K562 (cell line): ENCODE data around the gene TMEM179. TPM values are rescaled to one million over a fixed set of nuclear protein-coding genes. Genes with fewer than 3 reads are reported as not detected.

ENCODE experiments used
- ATAC-seq: fragments of 200-7000 bp; cut with Tn5 transposase; 3 replicates; pipeline ENCODE4 v1.9.1; 2020; ENCODE audit warnings: moderate library complexity
- BruUV-seq: library from RNA; stranded (reverse); fragments of 400-500 nt; replicated peaks from 2 replicates; lab custom pipeline; 2021; lab: Mats Ljungman, UMichigan
- CTCF ChIA-PET: fragments of 300-600 bp; formaldehyde crosslinking; extraction: SDS; loops from one replicate; lab custom pipeline; 2021; ENCODE audit warnings: low intra/inter-chr PET ratio; lab: Yijun Ruan, JAX
- POLR2A ChIA-PET: fragments of 300-600, 350-650 bp; sonication (Branson Sonifier 250); formaldehyde crosslinking; extraction: SDS; loops from one replicate; lab custom pipeline; 2021; ENCODE audit warnings: antibody characterized with exemption, inconsistent platforms; lab: Yijun Ruan, JAX
- DNase-seq, 4 experiments: peaks; one replicate each; pipeline versions ENCODE4 v3.0.0 to v3.0.0-alpha.2; 2011 to 2018; ENCODE audit warnings: low spot score in 3 of 4, mixed read lengths in 3 of 4; ENCODE audit errors: extremely low read depth in 1 of 4
- FAIRE-seq: peaks from 2 replicates; lab custom pipeline; 2011; peaks lifted over from hg19 to GRCh38; lab: Jason Lieb, UNC
- H2AFZ ChIP-seq: 2 replicates; pipeline ENCODE4 v1.6.0; 2011; ENCODE audit warnings: low read depth, low read length, control low read depth, inconsistent platforms
- H3K27ac ChIP-seq: fragments of 200-600 bp; 3 replicates; pipeline ENCODE4 v1.8.0; 2011; ENCODE audit warnings: low read depth, mild to moderate bottlenecking, control low read depth, inconsistent platforms, low read length, moderate library complexity, mixed read lengths; ENCODE audit errors: extremely low read depth
- H3K27me3 ChIP-seq, 2 experiments: fragments of 300-600 bp in 1 of 2; 2 replicates in 1 of 2; 3 replicates in 1 of 2; pipeline versions ENCODE4 v1.6.0 to v1.8.0; 2011; ENCODE audit warnings: inconsistent platforms in 2 of 2, low read length in 2 of 2, mild to moderate bottlenecking in 1 of 2, mixed read lengths in 1 of 2, moderate library complexity in 1 of 2; ENCODE audit not compliant: control insufficient read depth in 2 of 2, insufficient read depth in 2 of 2
- H3K36me3 ChIP-seq: fragments of 300-600 bp; 3 replicates; pipeline ENCODE4 v1.8.0; 2011; ENCODE audit warnings: mild to moderate bottlenecking, low read length, inconsistent platforms; ENCODE audit not compliant: control insufficient read depth, insufficient read depth
- H3K4me1 ChIP-seq, 2 experiments: fragments of 200-600 bp in 1 of 2; replicated peaks in 1 of 2; 2 replicates in 1 of 2; 3 replicates in 1 of 2; pipeline versions ENCODE4 v1.5.1 to v1.8.0; 2011; ENCODE audit warnings: inconsistent platforms in 2 of 2, low read length in 2 of 2, mild to moderate bottlenecking in 1 of 2, mixed read lengths in 1 of 2, moderate library complexity in 1 of 2; ENCODE audit not compliant: control insufficient read depth in 2 of 2, insufficient read depth in 2 of 2
- H3K4me2 ChIP-seq: 2 replicates; pipeline ENCODE4 v1.6.1; 2011; ENCODE audit warnings: low read length, control low read depth, inconsistent platforms, mixed read lengths; ENCODE audit not compliant: insufficient read depth
- H3K4me3 ChIP-seq: fragments of 200-600 bp; sonication (generic), shearing (Covaris generic); 2 replicates; pipeline ENCODE4 v1.5.1; 2016; ENCODE audit warnings: control low read depth, inconsistent platforms
- H3K79me2 ChIP-seq: fragments of 200-600 bp; 3 replicates; pipeline ENCODE4 v1.8.0; 2011; ENCODE audit warnings: low read length, inconsistent platforms; ENCODE audit not compliant: control insufficient read depth, insufficient read depth
- H3K9ac ChIP-seq, 2 experiments: 2 replicates each; pipeline versions ENCODE4 v1.6.0 to v1.6.1; 2011; ENCODE audit warnings: low read depth in 2 of 2, low read length in 2 of 2, control low read depth in 1 of 2, inconsistent platforms in 1 of 2, mild to moderate bottlenecking in 1 of 2, mixed read lengths in 1 of 2; ENCODE audit not compliant: insufficient read depth in 1 of 2
- H3K9me1 ChIP-seq: one replicate; pipeline ENCODE4 v1.6.0; 2011; ENCODE audit warnings: inconsistent platforms, mild to moderate bottlenecking, low read length, moderate library complexity; ENCODE audit not compliant: control insufficient read depth, insufficient read depth
- H3K9me3 ChIP-seq: replicated peaks from 2 replicates; pipeline ENCODE4 v1.5.1; 2011; ENCODE audit warnings: low read depth, low read length, inconsistent platforms; ENCODE audit not compliant: control insufficient read depth, insufficient read depth
- H4K20me1 ChIP-seq: replicated peaks from 2 replicates; pipeline ENCODE4 v1.6.1; 2011; ENCODE audit warnings: low read length, inconsistent platforms, mixed read lengths; ENCODE audit not compliant: control insufficient read depth, insufficient read depth
- CXXC5 ChIP-seq: fragments of 250-450 bp; sonication (Bioruptor Pico); IDR thresholded peaks from 2 replicates; pipeline ENCODE4 v1.8.0; 2022; ENCODE audit warnings: inconsistent platforms, mild to moderate bottlenecking, moderate library complexity
- GTF2F1 ChIP-seq: IDR thresholded peaks from 2 replicates; pipeline ENCODE4 v1.6.1; 2011; ENCODE audit warnings: low read depth, low read length, improper control_type of control experiment
- MAFG ChIP-seq: fragments of 450-650 bp; conservative IDR thresholded peaks from 2 replicates; pipeline ENCODE4 v1.6.1; 2016; ENCODE audit warnings: missing genetic modification characterization, missing compliant biosample characterization
- NCOA6 ChIP-seq: fragments of 450-650 bp; IDR thresholded peaks from 2 replicates; pipeline ENCODE4 v1.6.1; 2017; ENCODE audit warnings: mild to moderate bottlenecking
- NONO ChIP-seq, 2 experiments: fragments of 200-400 bp in 1 of 2; fragments of 450-650 bp in 1 of 2; formaldehyde crosslinking in 1 of 2; IDR thresholded peaks; 2 replicates each; pipeline ENCODE4 v1.6.1; 2017; ENCODE audit warnings: low read depth in 2 of 2, mild to moderate bottlenecking in 2 of 2, moderate library complexity in 2 of 2, low read length in 1 of 2
- PHF21A ChIP-seq: fragments of 450-650 bp; IDR thresholded peaks from 2 replicates; pipeline ENCODE4 v1.6.1; 2017; ENCODE audit warnings: low read depth, borderline replicate concordance
- SNIP1 ChIP-seq: fragments of 450-650 bp; IDR thresholded peaks from 2 replicates; pipeline ENCODE4 v1.7.1; 2017; ENCODE audit warnings: low read depth, mild to moderate bottlenecking
- SRF ChIP-seq, 2 experiments: fragments of 250-450, 450-650 bp in 1 of 2; sonication (Bioruptor Pico) in 1 of 2; sonication (generic) in 1 of 2; formaldehyde crosslinking; IDR thresholded peaks; 2 replicates each; pipeline versions ENCODE4 v1.5.0 to v1.5.1; 2020 to 2022; ENCODE audit warnings: mild to moderate bottlenecking in 1 of 2, missing genetic modification reagents in 1 of 2
- SRSF1 ChIP-seq: fragments of 200-400 bp; formaldehyde crosslinking; IDR thresholded peaks from 2 replicates; pipeline ENCODE4 v1.6.1; 2017; ENCODE audit warnings: mild to moderate bottlenecking, low read depth, low read length, moderate library complexity
- YBX1 ChIP-seq: fragments of 450-650 bp; IDR thresholded peaks from 2 replicates; pipeline ENCODE4 v1.7.1; 2016; ENCODE audit warnings: mild to moderate bottlenecking
- WGBS: fragments of 100-300 bp; shearing (Covaris generic); methylation state at CpG from one replicate; pipeline ENCODE4 v1.1.6; 2016; ENCODE audit warnings: low coverage, mixed read lengths; ENCODE audit not compliant: insufficient coverage; ENCODE audit errors: missing lambda C conversion rate; 5-methylcytosine and 5-hydroxymethylcytosine counted together
- in situ Hi-C: fragments of 300-500 bp; cut with MboI; formaldehyde crosslinking; loops from 4 replicates; pipeline ENCODE4 v1.15.0; 2018; ENCODE audit warnings: inconsistent platforms, mixed read lengths
- intact Hi-C: fragments of 100-400 bp; cut with micrococcal nuclease; formaldehyde crosslinking; loops from 2 replicates; pipeline ENCODE4 v1.14.2; 2022
- polyA plus RNA-seq, 8 experiments: library from polyadenylated mRNA; depleted of rRNA in 4 of 8; stranded (reverse) in 5 of 8; unstranded in 3 of 8; fragments of >200 nt; fragmentation: Nextera tagmentation in 2 of 8; fragmentation: Illumina TruSeq in 1 of 8; extraction: Ambion mirVana in 2 of 8; extraction: Trizol in 1 of 8; gene quantifications; 2 replicates each; pipeline versions ENCODE4 v1.2.1 to v1.2.3, GENCODE V29; 2011 to 2014; ENCODE audit warnings: inconsistent platforms in 1 of 8, missing spikeins in 1 of 8
- total RNA-seq, 7 experiments: library from RNA; depleted of rRNA in 6 of 7; stranded (reverse); fragments of >200 nt in 6 of 7; fragmentation: Illumina TruSeq in 2 of 7; extraction: Trizol in 2 of 7; gene quantifications; 2 replicates each; pipeline versions ENCODE4 v1.2.1 to v1.2.3, GENCODE V29; 2011 to 2021; ENCODE audit warnings: low replicate concordance in 1 of 7
- TF ChIP-seq, protein P1 (sequence below): fragments of 450-650 bp; IDR thresholded peaks from 2 replicates; pipeline ENCODE4 v1.6.1; 2016; ENCODE audit warnings: borderline replicate concordance
- TF ChIP-seq, protein P2 (sequence below), 2 experiments: fragments of 450-650 bp; formaldehyde crosslinking in 1 of 2; IDR thresholded peaks; 2 replicates each; pipeline versions ENCODE4 v1.4.0 to v1.6.1; 2014 to 2020; ENCODE audit warnings: mild to moderate bottlenecking in 2 of 2, borderline replicate concordance in 1 of 2, low read depth in 1 of 2

Gene TMEM179
- total and polyA plus RNA-seq, 9 of the 15 experiments (the other 6 are each of a cell fraction or from before 2014, with no cell fraction given) = not detected

DNA sequence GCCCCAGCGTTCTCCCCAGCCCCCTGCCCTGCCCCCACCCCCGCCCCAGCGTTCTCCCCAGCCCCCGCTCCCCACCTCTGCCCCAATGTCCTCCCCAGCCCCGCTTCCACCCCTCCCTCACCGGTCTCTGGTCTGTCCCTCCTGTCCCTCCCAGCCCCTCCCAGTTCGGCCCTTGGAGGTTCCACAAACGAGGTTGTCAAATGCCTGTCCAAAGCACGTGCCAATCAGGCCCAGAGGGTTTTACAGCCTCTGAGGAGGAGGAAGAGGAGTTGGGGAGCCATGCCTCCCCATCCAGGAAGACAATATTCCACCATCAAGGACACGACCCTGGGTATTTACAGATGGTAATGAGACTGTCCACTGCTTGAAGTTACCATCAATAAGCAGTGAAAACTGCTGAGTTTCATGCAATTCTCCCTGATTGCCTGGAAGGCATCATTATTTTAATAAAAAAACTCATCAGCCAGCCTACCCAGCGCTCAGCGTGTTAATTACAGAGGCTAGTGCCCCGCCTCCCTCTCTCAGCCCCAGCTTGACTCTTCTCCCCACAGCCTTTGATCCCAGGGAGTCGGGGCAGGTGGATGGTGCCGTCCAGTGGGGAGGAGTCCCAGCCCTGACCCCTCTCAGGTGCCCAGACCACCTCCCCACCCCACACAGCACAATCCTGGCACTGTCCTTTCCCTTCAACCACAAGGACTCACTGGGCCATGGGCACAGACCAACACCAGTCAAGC lies 55.6 kb downstream of the TMEM179 start:
- no peak overlapping the region for H3K27ac ChIP-seq
- H3K4me2 ChIP-seq = no peak overlapping the region
- ATAC-seq (no peak), DNase-seq (no peak), FAIRE-seq (no peak)
- no peaks in the 10 kb centered on the region for H3K9me3 ChIP-seq
- H2AFZ ChIP-seq = no peak overlapping the region
- ChIA-PET CTCF (no interaction called here), POLR2A (no interaction called here)
- H3K9me1 ChIP-seq = no peaks in the 10 kb centered on the region
- no peaks in the 10 kb centered on the region; the same call in none of the 2 replicates for H4K20me1 ChIP-seq
- BruUV-seq = no TSS peak
- peaks cover 0 to 43% of the 10 kb centered on the region in 2 experiments; a peak in 4 of 5 replicates for H3K27me3 ChIP-seq
- no peak overlapping the region for H3K4me3 ChIP-seq
- 0% methylated on average over 6 of the region's 15 CpGs for WGBS
- H3K36me3 ChIP-seq = no peaks in the 10 kb centered on the region
- in situ Hi-C loops = no loop called here
- no peaks in the 10 kb centered on the region for H3K79me2 ChIP-seq
- no peak overlapping the region for H3K9ac ChIP-seq
- no peaks in the 10 kb centered on the region for H3K4me1 ChIP-seq
- TF ChIP-seq PHF21A (no peak), CXXC5 (CRISPR knock-in tag) (no peak), NCOA6 (no peak), GTF2F1 (no peak), SNIP1 (no peak), SRSF1 (no peak), SRF (CRISPR knock-in tag; IDR thresholded peaks at IDR 0.05) (no peak), NONO (IDR thresholded peaks at IDR 0.05; ENCODE audit: low read depth in 2 of 2, low read length in 1 of 2) (no peak), YBX1 (no peak), MAFG (tag) (no peak)
- TF ChIP-seq, protein P1, sequence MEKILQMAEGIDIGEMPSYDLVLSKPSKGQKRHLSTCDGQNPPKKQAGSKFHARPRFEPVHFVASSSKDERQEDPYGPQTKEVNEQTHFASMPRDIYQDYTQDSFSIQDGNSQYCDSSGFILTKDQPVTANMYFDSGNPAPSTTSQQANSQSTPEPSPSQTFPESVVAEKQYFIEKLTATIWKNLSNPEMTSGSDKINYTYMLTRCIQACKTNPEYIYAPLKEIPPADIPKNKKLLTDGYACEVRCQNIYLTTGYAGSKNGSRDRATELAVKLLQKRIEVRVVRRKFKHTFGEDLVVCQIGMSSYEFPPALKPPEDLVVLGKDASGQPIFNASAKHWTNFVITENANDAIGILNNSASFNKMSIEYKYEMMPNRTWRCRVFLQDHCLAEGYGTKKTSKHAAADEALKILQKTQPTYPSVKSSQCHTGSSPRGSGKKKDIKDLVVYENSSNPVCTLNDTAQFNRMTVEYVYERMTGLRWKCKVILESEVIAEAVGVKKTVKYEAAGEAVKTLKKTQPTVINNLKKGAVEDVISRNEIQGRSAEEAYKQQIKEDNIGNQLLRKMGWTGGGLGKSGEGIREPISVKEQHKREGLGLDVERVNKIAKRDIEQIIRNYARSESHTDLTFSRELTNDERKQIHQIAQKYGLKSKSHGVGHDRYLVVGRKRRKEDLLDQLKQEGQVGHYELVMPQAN = no peak
- TF ChIP-seq, protein P2, sequence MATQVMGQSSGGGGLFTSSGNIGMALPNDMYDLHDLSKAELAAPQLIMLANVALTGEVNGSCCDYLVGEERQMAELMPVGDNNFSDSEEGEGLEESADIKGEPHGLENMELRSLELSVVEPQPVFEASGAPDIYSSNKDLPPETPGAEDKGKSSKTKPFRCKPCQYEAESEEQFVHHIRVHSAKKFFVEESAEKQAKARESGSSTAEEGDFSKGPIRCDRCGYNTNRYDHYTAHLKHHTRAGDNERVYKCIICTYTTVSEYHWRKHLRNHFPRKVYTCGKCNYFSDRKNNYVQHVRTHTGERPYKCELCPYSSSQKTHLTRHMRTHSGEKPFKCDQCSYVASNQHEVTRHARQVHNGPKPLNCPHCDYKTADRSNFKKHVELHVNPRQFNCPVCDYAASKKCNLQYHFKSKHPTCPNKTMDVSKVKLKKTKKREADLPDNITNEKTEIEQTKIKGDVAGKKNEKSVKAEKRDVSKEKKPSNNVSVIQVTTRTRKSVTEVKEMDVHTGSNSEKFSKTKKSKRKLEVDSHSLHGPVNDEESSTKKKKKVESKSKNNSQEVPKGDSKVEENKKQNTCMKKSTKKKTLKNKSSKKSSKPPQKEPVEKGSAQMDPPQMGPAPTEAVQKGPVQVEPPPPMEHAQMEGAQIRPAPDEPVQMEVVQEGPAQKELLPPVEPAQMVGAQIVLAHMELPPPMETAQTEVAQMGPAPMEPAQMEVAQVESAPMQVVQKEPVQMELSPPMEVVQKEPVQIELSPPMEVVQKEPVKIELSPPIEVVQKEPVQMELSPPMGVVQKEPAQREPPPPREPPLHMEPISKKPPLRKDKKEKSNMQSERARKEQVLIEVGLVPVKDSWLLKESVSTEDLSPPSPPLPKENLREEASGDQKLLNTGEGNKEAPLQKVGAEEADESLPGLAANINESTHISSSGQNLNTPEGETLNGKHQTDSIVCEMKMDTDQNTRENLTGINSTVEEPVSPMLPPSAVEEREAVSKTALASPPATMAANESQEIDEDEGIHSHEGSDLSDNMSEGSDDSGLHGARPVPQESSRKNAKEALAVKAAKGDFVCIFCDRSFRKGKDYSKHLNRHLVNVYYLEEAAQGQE (IDR thresholded peaks at IDR 0.05; ENCODE audit: borderline replicate concordance) = no peak
- TF ChIP-seq, protein P2 (CRISPR knock-in tag; IDR thresholded peaks at IDR 0.05; ENCODE audit: low read depth) = no peak
- TF ChIP-seq, all 486 proteins: peak for 0
- intact Hi-C loops = no loop called here
